ENCODE measurements around the gene N4BP2L2.

- TF ChIP-seq CTCF (conservative IDR thresholded peaks at IDR 0.05; ENCODE audit: low read length) (no peak), EZH2phosphoT487 (IDR thresholded peaks at IDR 0.05; ENCODE audit: borderline replicate concordance, low read depth, low read length) (no peak)
Measured at GRCh38 chr13:32384702-32385101, 153.9 kb downstream of the N4BP2L2 start.

Data from OCI-LY7 (cell line).